Measurements from ENCODE around the gene MEGF6.

GRCh38 chr1:3558036-3558726 lies 53.1 kb downstream of the MEGF6 start:
- TF ChIP-seq POLR2A (IDR thresholded peaks at IDR 0.05; ENCODE audit: low read length) (no peak), GATA1 (IDR thresholded peaks at IDR 0.05; ENCODE audit: low read depth, low read length) (no peak)

Measured in erythroblast (primary cell).